Measurements from ENCODE around the gene HTR4.

HTR4 gene

DNA sequence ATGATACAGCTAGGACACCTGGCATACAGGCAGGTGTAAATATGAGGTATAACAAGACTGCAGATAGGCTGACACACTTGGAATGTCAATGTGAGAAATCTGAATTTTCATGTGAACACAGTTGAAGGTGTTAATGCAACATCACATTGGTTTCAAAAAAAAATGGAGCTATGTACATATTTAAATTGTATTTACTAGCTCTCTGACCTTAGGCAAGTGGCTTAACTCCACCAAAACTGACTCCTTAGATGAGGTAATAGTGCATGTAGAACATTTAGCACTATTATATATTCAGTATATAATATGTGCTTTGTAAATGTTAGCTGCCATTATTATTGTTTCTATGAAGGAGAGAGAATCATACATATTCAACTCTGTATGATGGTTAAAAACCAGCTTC, 48.0 kb downstream of the HTR4 start:
- DNase-seq, result no peak

DNA sequence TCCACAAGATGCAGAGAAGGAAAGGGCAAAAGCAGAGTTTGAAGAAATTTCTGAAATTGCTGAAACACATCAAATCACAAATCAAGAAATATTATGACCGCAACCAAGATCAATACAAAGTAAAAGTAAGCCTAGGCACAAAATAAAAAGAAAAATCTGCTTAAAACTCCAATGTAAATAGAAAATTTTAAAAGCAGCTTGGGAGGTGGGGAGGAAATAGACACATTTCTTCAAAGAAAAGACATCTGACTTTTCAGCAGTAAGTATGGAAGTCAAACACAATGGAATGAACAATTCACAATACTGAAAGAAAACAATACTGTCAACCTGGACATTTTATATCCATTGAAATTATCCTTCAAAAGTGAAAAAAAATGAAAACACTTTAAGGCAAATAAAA, 55.1 kb downstream of the HTR4 start:
- no peak for DNase-seq

DNA sequence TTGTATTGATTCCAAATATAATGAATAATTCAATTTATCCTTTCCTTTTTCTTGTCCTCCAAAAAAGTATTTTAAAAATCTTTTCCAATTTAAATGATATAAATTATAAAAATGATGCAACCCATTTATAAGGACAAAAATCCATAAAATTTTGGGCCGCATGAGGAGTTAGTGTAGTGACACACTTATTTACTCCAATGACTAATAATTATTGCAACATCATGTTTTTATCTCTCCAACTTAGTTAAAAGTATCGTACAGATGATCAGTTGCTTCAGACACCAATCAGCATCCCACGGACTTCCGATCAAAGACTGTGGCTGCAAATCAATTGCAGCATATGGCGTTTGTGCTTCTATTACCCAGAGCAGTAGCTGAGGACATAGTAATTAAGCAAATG, 58.6 kb downstream of the HTR4 start:
- no peak for DNase-seq

DNA sequence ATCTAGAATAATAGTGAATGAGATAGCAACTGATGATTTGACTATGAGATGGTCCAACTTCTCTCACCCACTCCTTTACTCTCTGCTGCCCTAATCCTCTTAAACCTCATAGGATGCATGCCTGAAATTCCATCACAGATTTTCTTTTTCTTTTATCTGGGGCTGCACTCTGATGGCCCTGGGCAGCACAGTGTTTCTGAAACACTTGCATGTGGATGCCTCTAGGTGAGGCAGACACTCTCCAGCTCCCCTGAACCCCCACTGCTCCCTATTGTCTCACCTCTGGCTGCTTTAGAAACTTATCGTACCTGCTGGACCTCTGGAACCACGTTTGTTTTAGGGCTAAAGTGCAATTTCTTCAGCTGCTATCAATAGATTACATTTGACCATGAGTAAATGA, 67.5 kb downstream of the HTR4 start:
- DNase-seq, result no peak

DNA sequence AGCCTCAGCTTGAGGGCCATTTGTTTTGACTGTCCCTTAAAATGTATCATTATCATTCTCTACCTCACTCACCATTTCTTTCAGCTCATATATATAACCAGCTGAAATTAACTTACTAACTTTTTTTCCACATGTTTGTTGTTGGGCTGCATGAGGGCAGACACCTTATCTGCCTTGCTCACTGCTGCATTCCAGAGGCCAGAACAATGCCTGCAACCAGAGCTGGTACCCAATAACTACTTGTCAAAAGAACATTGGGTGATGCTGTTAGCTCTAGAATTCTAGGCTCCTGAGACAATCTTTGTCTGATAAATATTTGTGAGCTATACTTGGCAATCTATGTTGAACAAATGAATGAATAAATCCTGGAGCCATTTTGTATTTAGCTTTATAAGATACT, 68.3 kb downstream of the HTR4 start:
- no peak for DNase-seq

DNA sequence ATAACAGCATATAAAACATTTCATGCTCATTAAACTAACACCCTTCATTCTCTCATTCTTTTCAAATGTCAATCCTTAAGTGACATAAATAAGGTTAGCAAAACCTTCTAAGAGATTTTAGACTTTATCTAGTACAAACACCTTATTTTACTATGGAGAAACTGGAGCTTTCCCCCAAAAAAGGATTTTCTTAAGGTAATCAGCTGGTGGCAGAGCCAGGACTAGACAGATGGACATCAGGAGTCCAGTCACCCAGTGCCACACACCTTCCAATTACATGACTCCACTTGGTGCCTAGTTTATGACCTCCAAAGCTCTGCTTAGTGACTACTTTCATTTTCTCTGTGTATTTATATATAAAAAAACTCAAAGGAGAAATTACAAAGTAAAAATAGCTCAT, 70.2 kb downstream of the HTR4 start:
- no peak for DNase-seq

DNA sequence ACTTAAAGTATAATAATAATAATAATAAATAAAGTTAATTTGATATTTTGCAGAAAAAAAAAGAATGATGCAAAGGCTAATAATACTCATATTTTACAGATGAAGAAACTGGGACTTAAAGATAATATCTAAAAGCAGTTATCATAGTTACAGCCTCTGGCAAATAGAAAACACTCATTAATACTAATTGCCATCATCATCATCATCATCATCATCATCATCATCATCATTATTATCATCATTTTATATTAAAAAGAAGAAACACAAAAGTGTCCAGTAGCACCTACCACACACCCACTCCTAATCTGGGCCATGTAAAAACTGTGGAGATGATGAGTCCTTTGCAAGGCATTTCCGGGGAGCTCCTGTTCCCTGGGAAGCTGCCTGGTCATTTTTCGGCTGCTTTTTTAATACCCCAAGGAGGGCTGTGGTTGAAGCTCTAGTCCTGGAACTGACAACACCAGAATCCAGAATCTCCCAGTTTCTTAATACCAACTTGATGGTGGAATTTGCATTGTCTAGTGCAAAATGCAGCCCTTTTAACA, 70.8 kb downstream of the HTR4 start:
- peak; percentile 23 for DNase-seq

DNA sequence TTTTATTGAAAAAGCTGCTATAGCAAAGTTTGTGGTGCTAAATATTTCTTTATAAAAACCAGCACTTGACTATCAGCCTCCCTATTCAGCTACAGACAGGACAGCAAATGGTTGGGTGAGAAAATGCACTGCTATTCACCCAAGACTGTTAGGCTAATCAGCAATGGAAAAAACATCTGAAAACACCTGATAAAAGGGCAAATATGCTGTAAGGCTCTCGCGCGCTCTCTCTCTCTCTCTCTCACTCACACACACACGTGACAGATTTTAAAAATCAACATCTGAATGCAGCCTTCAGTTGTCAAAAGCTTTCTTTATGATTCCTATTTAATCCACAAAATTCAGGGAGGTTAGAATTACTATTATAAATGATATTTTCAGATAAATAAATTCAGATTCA, 80.2 kb downstream of the HTR4 start:
- DNase-seq, result no peak

DNA sequence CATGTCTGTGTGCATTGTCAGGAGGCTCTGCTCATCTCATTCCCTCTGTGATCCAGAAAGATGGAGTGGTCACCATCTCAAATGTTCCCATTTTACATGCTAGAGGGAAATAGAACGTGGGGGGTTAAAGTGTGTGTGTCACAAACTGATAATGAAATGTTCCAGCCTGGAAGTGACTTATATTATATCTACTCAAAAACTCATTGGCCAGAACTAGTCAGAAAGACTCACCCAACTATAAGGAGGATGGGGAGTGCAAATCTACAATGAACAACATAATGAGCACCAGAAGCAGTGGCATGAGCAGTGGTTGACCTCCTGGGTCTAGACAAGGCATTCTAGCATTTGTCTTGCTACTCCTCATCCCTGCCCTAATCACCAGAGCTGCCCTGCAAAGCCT, 81.0 kb downstream of the HTR4 start:
- DNase-seq, result no peak

DNA sequence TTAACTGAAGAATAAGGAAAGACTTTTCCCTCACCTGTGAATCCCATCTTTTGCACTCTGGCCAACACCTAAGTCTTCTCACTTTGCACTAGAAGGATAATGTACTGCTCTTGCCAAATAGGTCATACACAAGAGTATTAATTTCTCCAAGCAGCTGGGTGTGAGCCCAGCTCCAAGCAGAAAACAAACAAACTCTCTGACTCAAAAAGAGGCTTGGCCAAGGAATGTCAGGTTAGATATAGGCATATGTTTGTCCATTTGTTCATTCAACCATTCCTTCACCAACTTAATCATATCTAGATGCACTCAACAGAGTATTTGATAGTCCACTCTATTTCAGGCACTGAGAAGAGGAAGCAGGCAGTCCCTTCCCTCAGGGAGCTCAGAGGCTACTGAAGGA, 84.4 kb downstream of the HTR4 start:
- DNase-seq, result no peak

DNA sequence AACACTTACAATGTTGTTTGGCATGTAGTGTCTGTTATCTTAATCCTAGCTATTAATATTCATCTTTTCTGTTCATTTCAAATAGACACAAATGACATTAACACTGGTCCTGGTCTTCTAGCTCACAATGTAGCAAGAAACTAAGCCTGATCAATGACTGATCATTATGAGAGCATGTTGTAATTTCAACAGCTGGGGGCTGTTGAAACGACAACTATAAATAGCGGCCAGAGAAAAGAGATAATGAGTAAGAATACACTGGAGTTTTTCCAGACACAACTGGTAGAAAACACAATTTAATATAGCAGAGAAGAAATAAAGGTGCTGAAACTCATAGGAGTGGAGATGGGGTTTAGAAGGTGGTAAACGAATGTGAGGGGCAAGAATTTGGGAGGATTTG, 89.2 kb downstream of the HTR4 start:
- no peak for DNase-seq

DNA sequence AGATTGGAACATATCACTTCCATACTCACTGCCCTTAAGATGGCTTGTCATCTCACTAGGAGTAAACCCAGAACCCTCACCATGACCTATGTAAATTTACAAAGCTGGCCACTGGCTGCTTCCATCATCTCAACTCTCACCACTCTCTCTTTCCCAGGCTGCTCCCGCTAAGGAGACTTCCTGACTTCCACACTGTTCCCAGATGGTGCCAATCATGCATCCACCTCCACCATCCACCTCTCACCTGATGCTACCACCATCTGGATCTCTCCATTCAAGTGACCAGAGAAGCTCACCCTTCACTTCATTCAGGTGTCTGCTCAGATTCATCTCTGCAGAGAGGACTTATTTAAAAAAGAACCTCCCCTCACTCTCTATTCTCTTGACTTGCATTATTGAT, 91.3 kb downstream of the HTR4 start:
- DNase-seq, result no peak

DNA sequence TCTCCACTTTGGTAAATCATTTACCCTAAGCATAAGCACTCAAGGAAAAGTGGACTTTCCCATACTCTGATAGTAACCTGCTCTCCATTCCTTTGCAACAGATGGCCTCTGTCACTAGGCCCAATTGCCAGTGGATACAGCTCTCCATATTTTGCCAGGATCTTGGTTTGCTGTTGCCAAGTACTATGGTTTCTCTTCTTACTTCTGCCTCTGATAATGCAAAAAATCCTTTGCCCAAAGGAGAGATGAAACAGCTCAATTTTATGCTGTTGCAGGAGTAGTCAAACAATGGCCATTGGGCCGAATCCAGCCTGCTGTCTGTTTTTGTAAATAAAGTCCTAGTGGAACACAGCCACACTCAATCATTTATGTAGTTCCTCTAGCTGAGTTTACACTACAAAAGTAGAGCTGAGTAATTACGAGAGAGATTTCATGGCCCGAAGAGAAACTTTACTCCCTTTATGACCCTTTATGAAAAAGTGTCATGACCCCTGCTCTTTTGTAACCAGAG, 92.5 kb downstream of the HTR4 start:
- no peak for DNase-seq

DNA sequence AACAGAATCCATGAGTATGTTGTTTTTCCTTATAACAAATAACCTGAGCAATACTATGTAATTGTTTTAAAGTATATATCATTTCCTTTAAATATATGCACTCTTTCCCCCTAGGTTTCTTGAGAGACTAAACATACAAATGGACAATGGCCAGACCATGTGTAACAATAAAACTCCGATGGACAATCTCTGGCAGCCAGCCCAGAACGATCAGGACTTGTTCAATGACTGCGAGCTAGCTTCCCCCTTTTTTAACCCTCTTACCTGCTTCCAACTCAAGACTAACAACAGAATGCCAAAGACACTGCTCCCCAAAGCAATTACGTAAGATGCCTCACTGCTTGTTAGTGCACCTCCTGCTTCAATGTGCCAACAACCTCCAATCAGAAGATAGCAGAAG, 94.9 kb downstream of the HTR4 start:
- DNase-seq, result no peak

DNA sequence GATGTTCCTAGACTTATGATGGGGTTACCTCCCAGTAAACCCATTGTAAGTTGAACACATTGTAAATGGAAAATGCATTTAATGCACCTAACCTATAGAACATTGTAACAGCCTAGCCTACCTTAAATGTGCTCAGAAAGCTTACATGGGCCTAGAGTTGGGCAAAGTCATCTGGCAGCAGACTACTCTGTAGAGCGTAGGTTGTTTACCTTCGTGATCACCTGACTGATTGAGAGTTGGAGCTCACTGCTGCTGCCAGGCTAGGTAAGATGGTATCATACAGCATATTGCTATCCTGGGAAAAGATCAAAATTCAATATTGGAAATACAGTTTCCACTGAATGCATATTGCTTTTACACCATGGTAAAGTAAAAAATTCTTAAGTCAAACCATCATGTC, 95.4 kb downstream of the HTR4 start:
- DNase-seq, result no peak

DNA sequence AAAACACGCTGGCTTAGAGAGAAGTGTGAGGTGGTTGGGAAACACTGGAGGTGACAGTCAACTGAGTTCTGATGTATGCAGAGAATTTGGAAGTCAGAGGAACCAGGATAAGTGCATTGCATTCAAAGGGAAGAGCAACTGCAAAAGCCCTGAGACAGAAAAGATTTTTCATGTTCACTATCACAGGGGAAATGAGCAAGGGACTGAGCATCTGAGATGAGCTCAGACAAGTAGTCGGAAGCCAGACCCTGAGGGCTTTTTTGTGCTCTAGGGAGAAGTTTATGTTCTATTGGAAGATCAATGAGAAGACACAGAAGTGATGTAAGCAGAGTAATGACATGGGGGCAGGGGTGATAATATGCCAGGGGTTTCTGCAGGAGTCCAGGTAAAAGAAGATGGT, 97.5 kb downstream of the HTR4 start:
- no peak for DNase-seq

DNA sequence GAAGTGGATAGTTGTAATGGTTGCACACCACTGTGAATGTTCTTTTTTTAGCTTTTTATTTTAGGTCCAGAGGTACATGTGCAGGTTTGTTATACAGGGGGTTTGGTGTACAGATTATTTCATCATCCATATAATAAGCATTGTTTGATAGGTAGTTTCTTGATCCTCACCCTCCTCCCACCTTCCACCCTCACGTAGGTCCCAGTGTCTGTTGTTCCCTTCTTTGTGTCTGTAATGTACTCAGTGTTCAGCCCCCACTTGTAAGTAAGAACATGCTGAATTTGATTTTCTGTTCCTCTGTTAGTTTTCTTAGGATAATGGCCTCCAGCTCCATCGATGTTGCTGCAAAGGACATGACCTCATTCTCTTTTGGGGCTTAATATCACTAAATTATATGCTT, 99.7 kb downstream of the HTR4 start:
- DNase-seq, result no peak

DNA sequence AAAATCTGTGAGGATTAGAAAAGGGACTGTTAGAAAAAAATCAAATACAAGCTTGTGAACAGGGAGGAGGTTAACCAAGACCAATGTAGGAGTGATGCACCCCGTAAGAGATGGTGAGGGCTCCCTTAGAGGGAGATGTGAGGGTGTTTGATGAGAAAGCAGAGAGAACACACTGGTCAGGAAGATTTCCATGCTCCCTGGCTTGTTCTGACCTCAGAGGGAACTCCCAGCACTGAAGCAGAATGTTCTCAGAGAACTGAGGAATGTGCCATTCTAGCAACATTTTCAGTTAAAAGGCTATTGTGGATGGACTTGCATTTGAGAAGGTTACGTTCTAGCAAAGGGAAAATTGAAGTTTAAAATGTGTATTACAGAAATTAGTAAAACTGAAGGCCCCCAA, 110.6 kb downstream of the HTR4 start:
- DNase-seq, result no peak

DNA sequence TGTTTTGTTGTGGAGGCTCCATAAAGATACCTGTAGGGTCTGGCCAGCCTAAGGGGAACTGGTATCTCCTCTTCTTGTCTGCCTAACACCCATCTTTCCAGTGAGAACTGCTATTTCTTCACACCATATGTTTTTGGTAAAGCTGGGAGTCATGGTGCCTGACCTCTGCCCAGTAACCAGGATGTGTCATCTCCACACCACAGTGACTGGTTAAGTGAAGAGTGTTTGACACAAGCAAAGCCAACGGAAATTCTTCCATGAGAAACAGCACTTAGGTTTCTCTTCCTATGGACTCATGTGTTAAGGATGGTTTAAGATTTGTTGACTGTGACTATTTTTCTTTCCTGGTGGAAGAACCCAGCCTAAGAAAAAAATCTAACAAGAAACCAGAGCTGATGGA, 111.5 kb downstream of the HTR4 start:
- DNase-seq, result peak; percentile 69

DNA sequence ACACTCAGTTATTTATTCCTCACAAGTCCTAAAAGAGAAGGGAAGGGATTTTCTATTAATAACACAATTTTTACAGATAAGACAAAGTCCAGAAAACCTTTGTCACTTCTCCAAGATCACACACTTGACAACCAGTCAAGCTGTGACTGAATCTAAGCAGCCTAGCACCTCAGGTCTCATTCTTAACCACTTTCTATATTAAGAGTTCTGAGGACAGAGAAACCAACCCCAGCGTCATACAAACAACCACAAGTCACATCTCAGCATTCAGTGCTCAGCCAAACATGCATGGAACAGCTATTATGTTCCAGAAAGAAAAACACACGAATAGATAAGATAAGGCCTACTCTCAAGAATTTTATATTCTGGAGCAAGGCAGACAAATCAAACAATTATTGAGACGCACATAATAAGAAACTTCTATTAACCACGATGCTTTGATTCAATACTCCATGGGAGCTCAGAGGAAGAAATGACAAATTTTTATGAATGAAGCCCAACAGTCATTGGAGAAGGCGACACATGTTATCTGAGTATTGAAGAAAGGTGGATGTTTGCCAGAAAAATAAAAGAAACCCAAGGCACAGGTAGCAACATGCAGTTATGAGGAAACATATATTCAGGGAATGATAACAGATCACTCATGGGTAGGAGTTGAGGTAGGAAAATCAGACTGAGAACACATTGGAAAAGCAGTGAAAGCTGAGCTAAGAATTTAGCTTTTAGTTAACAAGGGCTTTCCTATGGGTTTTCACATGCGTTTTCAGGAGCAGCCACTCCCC, 113.1 kb downstream of the HTR4 start:
- DNase-seq, result no peak

DNA sequence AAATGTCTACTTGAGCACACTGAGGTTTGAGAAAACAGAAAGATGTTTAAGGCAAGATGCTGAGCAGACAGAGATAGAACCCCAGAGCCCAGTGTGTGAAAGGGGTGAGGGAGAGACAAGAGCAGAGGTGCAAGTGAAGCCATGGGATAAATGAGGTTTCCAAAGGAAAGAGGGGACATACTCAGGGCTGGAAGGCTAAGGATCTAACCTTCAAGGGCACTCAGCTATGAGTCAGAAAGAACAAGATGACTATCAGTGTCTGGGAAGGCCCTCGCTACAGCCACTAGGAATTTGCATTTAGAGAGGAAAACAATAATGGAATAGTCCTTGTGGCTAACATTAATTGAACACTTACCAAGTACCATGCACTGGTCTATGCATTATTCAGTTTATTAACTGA, 113.7 kb downstream of the HTR4 start:
- peak; percentile 6 for DNase-seq

DNA sequence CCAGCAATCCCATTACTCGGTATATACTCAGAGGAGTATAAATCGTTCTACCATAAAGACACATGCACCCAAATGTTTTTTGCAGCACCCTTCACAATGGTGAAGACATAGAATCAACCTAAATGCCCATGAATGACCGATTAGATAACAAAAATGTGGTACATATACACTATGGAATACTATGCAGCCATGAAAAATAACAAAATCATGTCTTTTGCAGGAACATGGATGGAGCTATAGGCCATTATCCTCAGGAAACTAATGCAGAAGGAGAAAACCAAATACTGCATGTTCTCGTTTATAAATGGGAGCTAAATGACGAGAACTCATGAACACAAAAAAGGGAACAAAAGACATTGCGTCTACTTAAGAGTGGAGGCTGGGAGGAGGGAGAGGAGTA, 114.5 kb downstream of the HTR4 start:
- DNase-seq, result no peak

DNA sequence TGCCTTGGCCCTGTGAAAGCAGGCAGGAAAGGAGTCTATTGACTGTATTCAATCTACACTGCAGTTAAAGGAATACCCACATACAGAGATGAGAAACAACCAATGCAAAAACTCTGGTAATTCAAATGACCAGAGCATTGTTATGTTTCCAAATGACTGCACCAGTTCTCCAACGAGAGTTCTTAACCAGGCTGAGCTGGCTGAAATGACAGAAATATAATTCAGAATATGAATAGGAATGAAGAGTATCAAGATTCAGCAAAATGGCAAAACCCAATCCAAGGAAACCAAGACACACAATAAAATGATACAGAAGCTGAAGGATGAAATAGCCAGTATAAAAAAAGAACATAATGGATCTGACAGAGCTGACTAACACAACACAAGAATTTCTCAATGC, 119.1 kb downstream of the HTR4 start:
- no peak for DNase-seq

DNA sequence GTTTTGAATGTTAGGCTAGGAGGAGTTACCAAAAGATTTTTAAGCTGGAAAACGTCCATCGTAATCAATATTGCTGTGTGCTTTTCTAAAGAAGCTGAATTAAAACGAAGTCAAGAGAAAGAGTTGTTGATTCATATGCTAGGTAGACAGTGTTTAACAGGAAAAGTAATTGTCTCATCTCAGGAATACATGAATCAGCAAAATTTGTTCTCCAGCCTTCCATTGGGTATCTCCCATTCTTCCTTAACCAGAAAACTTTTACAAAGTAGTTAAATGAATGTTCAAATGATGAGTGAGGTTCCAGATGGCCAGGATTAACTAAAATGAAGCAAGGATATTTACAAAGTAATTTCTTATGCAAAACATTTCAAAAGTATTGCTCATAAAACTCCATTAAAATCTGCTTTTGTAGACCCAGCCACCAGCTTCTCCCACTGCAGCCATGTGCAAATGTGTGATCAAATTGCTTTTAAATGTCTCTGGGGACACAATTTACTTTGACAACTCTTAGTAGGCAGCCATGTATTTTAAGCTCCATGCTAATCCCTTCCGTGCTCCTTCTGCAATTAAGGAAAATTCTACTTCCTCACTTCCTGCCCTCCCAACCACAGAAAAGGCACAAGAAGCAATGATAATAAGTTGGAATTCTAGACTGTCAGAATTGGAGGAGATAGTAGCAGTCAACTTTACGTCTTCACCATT, 121.2 kb downstream of the HTR4 start:
- no peak for DNase-seq

Data from EL (cell line).